Mesendoderm (in vitro differentiated cells): Measurements from ENCODE around the gene PPM1J.
A peak's percentile ranks its signal among the peaks of the same experiment; 100 is the strongest.

Source experiments
- DNase-seq: peaks from one replicate; pipeline ENCODE4 v3.0.0; 2013
- H2AK5ac ChIP-seq: 2 replicates; pipeline ENCODE4 v1.6.1; 2013; ENCODE audit warnings: low read length, inconsistent platforms
- H2BK120ac ChIP-seq: 2 replicates; pipeline ENCODE4 v1.6.1; 2013; ENCODE audit warnings: low read depth, mild to moderate bottlenecking, low read length, moderate library complexity, mixed read lengths
- H2BK15ac ChIP-seq: replicated peaks from 2 replicates; pipeline ENCODE4 v1.6.1; 2013; ENCODE audit warnings: low read depth, mild to moderate bottlenecking, moderate library complexity
- H2BK5ac ChIP-seq: 2 replicates; pipeline ENCODE4 v1.6.1; 2013; ENCODE audit warnings: low read length, inconsistent platforms
- H3K18ac ChIP-seq: 2 replicates; pipeline ENCODE4 v1.6.1; 2013; ENCODE audit warnings: mild to moderate bottlenecking, low read length, mixed read lengths
- H3K23ac ChIP-seq: one replicate; pipeline ENCODE4 v1.6.1; 2013; ENCODE audit warnings: low read length
- H3K27ac ChIP-seq: 2 replicates; pipeline ENCODE4 v1.5.1; 2013; ENCODE audit warnings: low read depth, mild to moderate bottlenecking, inconsistent platforms, low read length, moderate library complexity
- H3K27me3 ChIP-seq: 2 replicates; pipeline ENCODE4 v1.6.1; 2013; ENCODE audit warnings: low read length, control low read depth, mild to moderate bottlenecking, inconsistent platforms; ENCODE audit not compliant: insufficient read depth, poor library complexity
- H3K36me3 ChIP-seq: 2 replicates; pipeline ENCODE4 v1.6.1; 2013; ENCODE audit warnings: low read length, inconsistent platforms; ENCODE audit not compliant: control insufficient read depth, insufficient read depth
- H3K4ac ChIP-seq: one replicate; pipeline ENCODE4 v1.6.1; 2013; ENCODE audit warnings: low read depth, mild to moderate bottlenecking, low read length, moderate library complexity
- H3K4me1 ChIP-seq: 2 replicates; pipeline ENCODE4 v1.6.1; 2013; ENCODE audit warnings: low read depth, low read length, inconsistent platforms; ENCODE audit not compliant: control insufficient read depth
- H3K4me2 ChIP-seq: 2 replicates; pipeline ENCODE4 v1.6.1; 2013; ENCODE audit warnings: low read length
- H3K4me3 ChIP-seq: 2 replicates; pipeline ENCODE4 v1.5.1; 2013; ENCODE audit warnings: mild to moderate bottlenecking, low read length
- H3K56ac ChIP-seq: one replicate; pipeline ENCODE4 v1.6.1; 2013; ENCODE audit warnings: low read length
- H3K79me1 ChIP-seq: 2 replicates; pipeline ENCODE4 v1.6.1; 2013; ENCODE audit warnings: low read length, inconsistent platforms
- H3K79me2 ChIP-seq: 2 replicates; pipeline ENCODE4 v1.6.1; 2013; ENCODE audit warnings: mild to moderate bottlenecking, low read length; ENCODE audit not compliant: control insufficient read depth, insufficient read depth
- H3K9ac ChIP-seq: 2 replicates; pipeline ENCODE4 v1.6.1; 2013; ENCODE audit warnings: low read length, inconsistent platforms
- H4K5ac ChIP-seq: one replicate; pipeline ENCODE4 v1.6.1; 2013; ENCODE audit warnings: low read length
- H4K8ac ChIP-seq: one replicate; pipeline ENCODE4 v1.6.1; 2013; ENCODE audit warnings: low read depth, mild to moderate bottlenecking, control low read depth, low read length, moderate library complexity
- WGBS: extraction: QIAGEN DNeasy Blood & Tissue Kit; methylation state at CpG from one replicate; pipeline ENCODE4 v1.1.7; 2013; ENCODE audit warnings: low lambda C conversion rate, missing lambda C conversion rate; ENCODE audit not compliant: insufficient coverage; ENCODE audit errors: extremely low coverage; 5-methylcytosine and 5-hydroxymethylcytosine counted together

The PPM1J gene

GRCh38 chr1:112672842-112673241, 42.3 kb downstream of the PPM1J start:
- Histone ChIP-seq H3K27me3 (no peaks in the 10 kb centered on the region), H3K4ac (no peak overlapping the region), H3K27ac (no peak overlapping the region), H3K4me1 (peaks cover 5% of the 10 kb centered on the region), H3K18ac (no peak overlapping the region), H3K23ac (no peak overlapping the region), H3K9ac (no peak overlapping the region), H4K5ac (no peak overlapping the region), H3K4me3 (no peak overlapping the region), H2AK5ac (no peak overlapping the region), H3K36me3 (no peaks in the 10 kb centered on the region), H3K56ac (no peak overlapping the region), H3K4me2 (no peak overlapping the region), H3K79me1 (peaks cover 4% of the 10 kb centered on the region), H2BK120ac (no peak overlapping the region), H2BK5ac (no peak overlapping the region), H2BK15ac (no peak overlapping the region), H3K79me2 (peaks cover 2% of the 10 kb centered on the region), H4K8ac (no peak overlapping the region)
- WGBS = no CpG with 5 or more reads among the region's 1 CpG
- DNase-seq = no peak

- no peak overlapping the region for H3K18ac ChIP-seq
- H2AK5ac ChIP-seq = no peak overlapping the region
- no peak overlapping the region for H3K4me3 ChIP-seq
- no peak overlapping the region for H3K4ac ChIP-seq
- DNase-seq = peak; percentile 44
- no peak overlapping the region for H4K5ac ChIP-seq
- no peak overlapping the region for H3K4me2 ChIP-seq
- no peak overlapping the region for H3K27ac ChIP-seq
- no peak overlapping the region for H2BK5ac ChIP-seq
- H2BK120ac ChIP-seq = no peak overlapping the region
- WGBS = no CpG with 5 or more reads among the region's 2 CpGs
- no peaks in the 10 kb centered on the region for H3K36me3 ChIP-seq
- no peaks in the 10 kb centered on the region for H3K27me3 ChIP-seq
- H3K9ac ChIP-seq = no peak overlapping the region
- H4K8ac ChIP-seq = no peak overlapping the region
- no peaks in the 10 kb centered on the region for H3K79me2 ChIP-seq
- H3K4me1 ChIP-seq = peaks cover 5% of the 10 kb centered on the region
- H3K23ac ChIP-seq = no peak overlapping the region
- no peak overlapping the region for H2BK15ac ChIP-seq
- no peaks in the 10 kb centered on the region for H3K79me1 ChIP-seq
- H3K56ac ChIP-seq = no peak overlapping the region
Measured at GRCh38 chr1:112672009-112672408, 43.1 kb downstream of the PPM1J start.

GRCh38 chr1:112666946-112667345, 48.2 kb downstream of the PPM1J start:
- no CpG with 5 or more reads among the region's 2 CpGs for WGBS
- Histone ChIP-seq H3K4ac (no peak overlapping the region), H3K4me1 (no peaks in the 10 kb centered on the region), H3K79me2 (no peaks in the 10 kb centered on the region), H3K9ac (no peak overlapping the region), H2AK5ac (no peak overlapping the region), H3K23ac (no peak overlapping the region), H3K79me1 (no peaks in the 10 kb centered on the region), H3K18ac (no peak overlapping the region), H2BK5ac (no peak overlapping the region), H2BK120ac (no peak overlapping the region), H3K4me3 (no peak overlapping the region), H2BK15ac (no peak overlapping the region), H4K8ac (no peak overlapping the region), H3K27me3 (no peaks in the 10 kb centered on the region), H4K5ac (no peak overlapping the region), H3K27ac (no peak overlapping the region), H3K56ac (no peak overlapping the region), H3K4me2 (no peak overlapping the region), H3K36me3 (peaks cover 2% of the 10 kb centered on the region)
- no peak for DNase-seq

- Histone ChIP-seq H2BK15ac (no peak overlapping the region), H3K18ac (no peak overlapping the region), H2BK120ac (no peak overlapping the region), H3K9ac (no peak overlapping the region), H3K79me2 (no peaks in the 10 kb centered on the region), H3K79me1 (no peaks in the 10 kb centered on the region), H4K8ac (no peak overlapping the region), H3K23ac (no peak overlapping the region), H3K27ac (no peak overlapping the region), H3K4me1 (no peaks in the 10 kb centered on the region), H3K27me3 (no peaks in the 10 kb centered on the region), H2BK5ac (no peak overlapping the region), H3K4ac (no peak overlapping the region), H2AK5ac (no peak overlapping the region), H3K56ac (no peak overlapping the region), H3K36me3 (peaks cover 5% of the 10 kb centered on the region), H3K4me3 (no peak overlapping the region), H3K4me2 (no peak overlapping the region), H4K5ac (no peak overlapping the region)
- no CpG with 5 or more reads among the region's 3 CpGs for WGBS
- no peak for DNase-seq
Measured at GRCh38 chr1:112665857-112666256, 49.3 kb downstream of the PPM1J start.
